ENCODE measurements around the gene PDLIM1. TPM values are rescaled to one million over a fixed set of nuclear protein-coding genes. Genes with fewer than 3 reads are reported as not detected.

PDLIM1 gene
- total RNA-seq, 1 experiment from 2014 or later, result 55.6 TPM

GRCh38 chr10:95306318-95306650 lies 15.5 kb upstream of the PDLIM1 start:
- peaks cover 52% of the 10 kb centered on the region for H3K4me1 ChIP-seq (replicated peaks)
- no peaks in the 10 kb centered on the region for H3K9me3 ChIP-seq (replicated peaks)

GRCh38 chr10:95305606-95306317 lies 15.0 kb upstream of the PDLIM1 start:
- Histone ChIP-seq H3K36me3 (no peaks in the 10 kb centered on the region), H3K27me3 (replicated peaks) (no peaks in the 10 kb centered on the region), H3K9me3 (replicated peaks) (no peaks in the 10 kb centered on the region), H3K4me1 (replicated peaks) (peaks cover 50% of the 10 kb centered on the region), H3K4me3 (no peak overlapping the region), H3K27ac (no peak overlapping the region)
- DNase-seq (ENCODE audit: low read depth in 1 of 2, low spot score in 2 of 2), result no peak

More at GRCh38 chr10:95306318-95306650, 15.5 kb upstream of the PDLIM1 start:
- no peaks in the 10 kb centered on the region for H3K36me3 ChIP-seq
- no peak for DNase-seq (ENCODE audit: low read depth in 1 of 2, low spot score in 2 of 2)
- H3K4me3 ChIP-seq, result no peak overlapping the region
- no peak overlapping the region for H3K27ac ChIP-seq
- no peaks in the 10 kb centered on the region for H3K27me3 ChIP-seq (replicated peaks)

GRCh38 chr10:95304976-95305375 lies 14.2 kb upstream of the PDLIM1 start:
- no peaks in the 10 kb centered on the region for H3K27me3 ChIP-seq (replicated peaks)
- peaks cover 43% of the 10 kb centered on the region for H3K4me1 ChIP-seq (replicated peaks)
- no peaks in the 10 kb centered on the region for H3K9me3 ChIP-seq (replicated peaks)
- no peak overlapping the region for H3K27ac ChIP-seq
- no peak overlapping the region for H3K4me3 ChIP-seq
- no peak for DNase-seq (ENCODE audit: low read depth in 1 of 2, low spot score in 2 of 2)
- H3K36me3 ChIP-seq, result no peaks in the 10 kb centered on the region

- no peak overlapping the region for H3K4me3 ChIP-seq
- no peaks in the 10 kb centered on the region for H3K27me3 ChIP-seq (replicated peaks)
- peaks cover 38% of the 10 kb centered on the region for H3K4me1 ChIP-seq (replicated peaks)
- H3K9me3 ChIP-seq (replicated peaks), result no peaks in the 10 kb centered on the region
- DNase-seq (ENCODE audit: low read depth in 1 of 2, low spot score in 2 of 2), result no peak
- no peak overlapping the region for H3K27ac ChIP-seq
- H3K36me3 ChIP-seq, result no peaks in the 10 kb centered on the region
Observed at GRCh38 chr10:95304463-95304862, 13.7 kb upstream of the PDLIM1 start.

GRCh38 chr10:95303950-95304349 lies 13.1 kb upstream of the PDLIM1 start:
- no peak for DNase-seq (ENCODE audit: low read depth in 1 of 2, low spot score in 2 of 2)
- Histone ChIP-seq H3K27ac (no peak overlapping the region), H3K36me3 (no peaks in the 10 kb centered on the region), H3K4me1 (replicated peaks) (peaks cover 32% of the 10 kb centered on the region), H3K27me3 (replicated peaks) (no peaks in the 10 kb centered on the region), H3K9me3 (replicated peaks) (no peaks in the 10 kb centered on the region), H3K4me3 (no peak overlapping the region)

GRCh38 chr10:95303535-95303934 lies 12.7 kb upstream of the PDLIM1 start:
- Histone ChIP-seq H3K4me1 (replicated peaks) (peaks cover 31% of the 10 kb centered on the region), H3K9me3 (replicated peaks) (no peaks in the 10 kb centered on the region), H3K4me3 (no peak overlapping the region), H3K27me3 (replicated peaks) (no peaks in the 10 kb centered on the region), H3K27ac (no peak overlapping the region), H3K36me3 (no peaks in the 10 kb centered on the region)
- no peak for DNase-seq (ENCODE audit: low read depth in 1 of 2, low spot score in 2 of 2)

GRCh38 chr10:95300022-95300539 lies 9.3 kb upstream of the PDLIM1 start:
- DNase-seq (ENCODE audit: low read depth in 1 of 2, low spot score in 2 of 2), result no peak

GRCh38 chr10:95297402-95297801 lies 6.6 kb upstream of the PDLIM1 start:
- H3K27me3 ChIP-seq (replicated peaks), result no peaks in the 10 kb centered on the region
- no peaks in the 10 kb centered on the region for H3K9me3 ChIP-seq (replicated peaks)
- no peak overlapping the region for H3K27ac ChIP-seq

More at GRCh38 chr10:95300022-95300539, 9.3 kb upstream of the PDLIM1 start:
- peaks cover 12% of the 10 kb centered on the region for H3K4me1 ChIP-seq (replicated peaks)
- H3K27me3 ChIP-seq (replicated peaks), result no peaks in the 10 kb centered on the region
- H3K27ac ChIP-seq, result no peak overlapping the region
- no peaks in the 10 kb centered on the region for H3K9me3 ChIP-seq (replicated peaks)
- H3K4me3 ChIP-seq, result no peak overlapping the region
- H3K36me3 ChIP-seq, result no peaks in the 10 kb centered on the region

GRCh38 chr10:95296764-95297163 lies 6.0 kb upstream of the PDLIM1 start:
- H3K4me1 ChIP-seq (replicated peaks), result peaks cover 29% of the 10 kb centered on the region
- no peak for DNase-seq (ENCODE audit: low read depth in 1 of 2, low spot score in 2 of 2)
- H3K4me3 ChIP-seq, result no peak overlapping the region
- H3K27me3 ChIP-seq (replicated peaks), result no peaks in the 10 kb centered on the region
- H3K9me3 ChIP-seq (replicated peaks), result no peaks in the 10 kb centered on the region
- H3K27ac ChIP-seq, result no peak overlapping the region
- no peaks in the 10 kb centered on the region for H3K36me3 ChIP-seq

More at GRCh38 chr10:95297402-95297801, 6.6 kb upstream of the PDLIM1 start:
- Histone ChIP-seq H3K36me3 (no peaks in the 10 kb centered on the region), H3K4me3 (no peak overlapping the region), H3K4me1 (replicated peaks) (peaks cover 29% of the 10 kb centered on the region)
- DNase-seq (ENCODE audit: low read depth in 1 of 2, low spot score in 2 of 2), result no peak

- Histone ChIP-seq H3K4me1 (replicated peaks) (peaks cover 34% of the 10 kb centered on the region), H3K36me3 (peaks cover 5% of the 10 kb centered on the region), H3K9me3 (replicated peaks) (no peaks in the 10 kb centered on the region), H3K27ac (peak overlapping the region; percentile 70), H3K4me3 (peak overlapping the region; percentile 36), H3K27me3 (replicated peaks) (no peaks in the 10 kb centered on the region)
- DNase-seq (ENCODE audit: low read depth in 1 of 2, low spot score in 2 of 2), result peak; percentile 68 to 81
Observed at GRCh38 chr10:95295031-95295755, 4.4 kb upstream of the PDLIM1 start.

GRCh38 chr10:95293631-95294030 lies 2.8 kb upstream of the PDLIM1 start:
- no peak for DNase-seq (ENCODE audit: low read depth in 1 of 2, low spot score in 2 of 2)
- H3K27me3 ChIP-seq (replicated peaks), result no peaks in the 10 kb centered on the region
- peaks cover 47% of the 10 kb centered on the region for H3K4me1 ChIP-seq (replicated peaks)
- peaks cover 16% of the 10 kb centered on the region for H3K36me3 ChIP-seq
- H3K4me3 ChIP-seq, result no peak overlapping the region
- H3K9me3 ChIP-seq (replicated peaks), result no peaks in the 10 kb centered on the region
- no peak overlapping the region for H3K27ac ChIP-seq

GRCh38 chr10:95291365-95292039 lies 699 bp upstream of the PDLIM1 start:
- H3K4me3 ChIP-seq, result peak overlapping the region; percentile 97
- no peaks in the 10 kb centered on the region for H3K9me3 ChIP-seq (replicated peaks)
- DNase-seq (ENCODE audit: low read depth in 1 of 2, low spot score in 2 of 2), result no peak
- peaks cover 52% of the 10 kb centered on the region for H3K4me1 ChIP-seq (replicated peaks)
- no peaks in the 10 kb centered on the region for H3K27me3 ChIP-seq (replicated peaks)
- peaks cover 31% of the 10 kb centered on the region for H3K36me3 ChIP-seq
- peak overlapping the region; percentile 84; the same call in 1 of the 2 replicates for H3K27ac ChIP-seq

GRCh38 chr10:95289921-95290421 lies 832 bp downstream of the PDLIM1 start:
- no peak for DNase-seq (ENCODE audit: low read depth in 1 of 2, low spot score in 2 of 2)
- Histone ChIP-seq H3K9me3 (replicated peaks) (no peaks in the 10 kb centered on the region), H3K4me3 (peak overlapping the region; percentile 97), H3K36me3 (peaks cover 32% of the 10 kb centered on the region), H3K27me3 (replicated peaks) (no peaks in the 10 kb centered on the region), H3K27ac (peak overlapping the region; percentile 84), H3K4me1 (replicated peaks) (peaks cover 40% of the 10 kb centered on the region)
